SK-N-MC (cell line): ENCODE results near the gene RCVRN.

Experiments used
- EZH2 ChIP-seq: fragments of 200-600 bp; sonication (generic); IDR thresholded peaks from one replicate; pipeline ENCODE4 v1.6.1; 2017; ENCODE audit warnings: antibody characterized with exemption
- FOXP2 ChIP-seq: optimal IDR thresholded peaks from 2 replicates; pipeline ENCODE3; 2011; ENCODE audit warnings: mild to moderate bottlenecking, moderate library complexity; ENCODE audit not compliant: insufficient read depth; ENCODE audit errors: extremely low read length, control extremely low read depth
- POLR2AphosphoS5 ChIP-seq: IDR thresholded peaks from 2 replicates; pipeline ENCODE4 v1.6.1; 2012; ENCODE audit warnings: mild to moderate bottlenecking, low read depth, low read length, borderline replicate concordance

- TF ChIP-seq POLR2AphosphoS5 (no peak), EZH2 (no peak), FOXP2 (no peak)
These were observed 36.2 kb upstream of the RCVRN start for GRCh38 chr17:9941305-9941704.
